ENCODE measurements around the gene RBMS2. TPM values are rescaled to one million over a fixed set of nuclear protein-coding genes. Genes with fewer than 3 reads are reported as not detected.
"Not testable (repeated sequence)": the region's sequence is repeated elsewhere in the genome, so short reads cannot be mapped to it uniquely, and the experiment has no call there.

RBMS2 gene
- total RNA-seq, 1 donor from 2014 or later: 23.0 TPM

GRCh38 chr12:56571121-56571520 lies 49.5 kb downstream of the RBMS2 start:
- intact Hi-C loops (cut with DNase I): loop anchor here (5.0 kb wide), 1 partner anchor 66 kb away; no protein-coding TSS in a partner anchor
- no peak for DNase-seq (ENCODE audit: low spot score)

GRCh38 chr12:56572288-56572687 lies 50.7 kb downstream of the RBMS2 start:
- intact Hi-C loops (cut with DNase I): loop anchor here (2.0 to 5.0 kb wide), 2 partner anchors 57 to 65 kb away; no protein-coding TSS in a partner anchor
- DNase-seq (ENCODE audit: low spot score): no peak

GRCh38 chr12:56574210-56574609 lies 52.6 kb downstream of the RBMS2 start:
- no peak for DNase-seq (ENCODE audit: low spot score)
- intact Hi-C loops (cut with DNase I): loop anchor here (5.0 kb wide), 1 partner anchor 63 kb away; no protein-coding TSS in a partner anchor

- DNase-seq (ENCODE audit: low spot score); intact Hi-C loops (cut with DNase I): not testable (repeated sequence)
Measured at GRCh38 chr12:56577248-56577647, 55.6 kb downstream of the RBMS2 start.

- no peak for DNase-seq (ENCODE audit: low spot score)
- intact Hi-C loops (cut with DNase I): no loop called here
Measured at GRCh38 chr12:56578983-56579546, 57.4 kb downstream of the RBMS2 start.

- no peak for DNase-seq (ENCODE audit: low spot score)
- intact Hi-C loops (cut with DNase I): no loop called here
Measured at GRCh38 chr12:56581418-56582145, 60.0 kb downstream of the RBMS2 start.

- DNase-seq (ENCODE audit: low spot score): no peak
- intact Hi-C loops (cut with DNase I): no loop called here
Measured at GRCh38 chr12:56585098-56585497, 63.5 kb downstream of the RBMS2 start.

GRCh38 chr12:56589783-56590182 lies 68.2 kb downstream of the RBMS2 start:
- no peak for DNase-seq (ENCODE audit: low spot score)
- intact Hi-C loops (cut with DNase I): no loop called here

- intact Hi-C loops (cut with DNase I): no loop called here
- no peak for DNase-seq (ENCODE audit: low spot score)
Measured at GRCh38 chr12:56590237-56590830, 68.7 kb downstream of the RBMS2 start.

- intact Hi-C loops (cut with DNase I): no loop called here
- no peak for DNase-seq (ENCODE audit: low spot score)
Measured at GRCh38 chr12:56591126-56591525, 69.5 kb downstream of the RBMS2 start.

GRCh38 chr12:56591961-56592360 lies 70.3 kb downstream of the RBMS2 start:
- intact Hi-C loops (cut with DNase I): no loop called here

GRCh38 chr12:56593909-56594621 lies 72.4 kb downstream of the RBMS2 start:
- intact Hi-C loops (cut with DNase I): no loop called here
- no peak for DNase-seq (ENCODE audit: low spot score)

More at GRCh38 chr12:56591961-56592360, 70.3 kb downstream of the RBMS2 start:
- no peak for DNase-seq (ENCODE audit: low spot score)

- intact Hi-C loops (cut with DNase I): no loop called here
- DNase-seq (ENCODE audit: low spot score): no peak
Measured at GRCh38 chr12:56596815-56597214, 75.2 kb downstream of the RBMS2 start.

GRCh38 chr12:56599041-56599440 lies 77.4 kb downstream of the RBMS2 start:
- no peak for DNase-seq (ENCODE audit: low spot score)
- intact Hi-C loops (cut with DNase I): no loop called here

- no peak for DNase-seq (ENCODE audit: low spot score)
- intact Hi-C loops (cut with DNase I): no loop called here
Measured at GRCh38 chr12:56599797-56600196, 78.2 kb downstream of the RBMS2 start.

GRCh38 chr12:56600753-56601152 lies 79.1 kb downstream of the RBMS2 start:
- DNase-seq (ENCODE audit: low spot score): no peak
- intact Hi-C loops (cut with DNase I): no loop called here

- intact Hi-C loops (cut with DNase I): no loop called here
- no peak for DNase-seq (ENCODE audit: low spot score)
Measured at GRCh38 chr12:56601503-56601902, 79.9 kb downstream of the RBMS2 start.

- intact Hi-C loops (cut with DNase I): no loop called here
- DNase-seq (ENCODE audit: low spot score): no peak
Measured at GRCh38 chr12:56602239-56602638, 80.6 kb downstream of the RBMS2 start.

- intact Hi-C loops (cut with DNase I): no loop called here
Measured at GRCh38 chr12:56604355-56604754, 82.7 kb downstream of the RBMS2 start.

GRCh38 chr12:56614627-56615026 lies 93.0 kb downstream of the RBMS2 start:
- DNase-seq (ENCODE audit: low spot score): no peak
- intact Hi-C loops (cut with DNase I): loop anchor here (10.0 kb wide), 1 partner anchor 290 kb away; no protein-coding TSS in a partner anchor

More at GRCh38 chr12:56604355-56604754, 82.7 kb downstream of the RBMS2 start:
- DNase-seq (ENCODE audit: low spot score): no peak

All from cardiac septum (tissue), 1 donor.